Upper lobe of left lung (tissue), 6 donors: Measurements from ENCODE around the gene PAPSS2. TPM values are rescaled to one million over a fixed set of nuclear protein-coding genes. Genes with fewer than 3 reads are reported as not detected.
"Not testable (repeated sequence)": the region's sequence is repeated elsewhere in the genome, so short reads cannot be mapped to it uniquely, and the experiment has no call there.

Experiments
- ATAC-seq, 2 donors: fragments of 200-7000 bp; cut with Tn5 transposase; one replicate each; pipeline ENCODE4 v1.9.1; 2022; ENCODE audit warnings: mild to moderate bottlenecking in 2 of 2, moderate library complexity in 2 of 2; ENCODE audit not compliant: low FRiP score in 2 of 2
- DNase-seq, 2 donors: peaks; one replicate each; pipeline ENCODE4 v3.0.0-alpha.2; 2019 to 2020
- H3K27ac ChIP-seq, 4 donors: fragments of 200-600 bp; sonication (generic); one replicate each; pipeline ENCODE4 v1.5.1; 2016 to 2019
- H3K27me3 ChIP-seq, 4 donors: fragments of 200-600 bp; sonication (generic); one replicate each; pipeline ENCODE4 v1.5.1; 2017 to 2019
- H3K36me3 ChIP-seq, 4 donors: fragments of 200-600 bp; sonication (generic); one replicate each; pipeline ENCODE4 v1.5.1; 2016 to 2019
- H3K4me1 ChIP-seq, 4 donors: fragments of 200-600 bp; sonication (generic); one replicate each; pipeline ENCODE4 v1.5.1; 2018 to 2019
- H3K4me3 ChIP-seq, 4 donors: fragments of 200-600 bp; sonication (generic); one replicate each; pipeline ENCODE4 v1.5.1; 2017 to 2019; ENCODE audit warnings: mild to moderate bottlenecking in 2 of 4, moderate library complexity in 1 of 4
- H3K9me3 ChIP-seq, 4 donors: fragments of 200-600 bp; sonication (generic); one replicate each; pipeline ENCODE4 v1.5.1; 2018 to 2019
- CTCF ChIP-seq, 6 experiments: fragments of 450-650 bp in 4 of 6; fragments of 200-600 bp in 2 of 6; sonication (generic) in 2 of 6; IDR thresholded peaks; one replicate each; pipeline ENCODE4 v1.5.1; 2016 to 2019; ENCODE audit warnings: antibody characterized with exemption in 6 of 6
- EP300 ChIP-seq, 4 donors: sonication (generic); formaldehyde crosslinking; IDR thresholded peaks; one replicate each; pipeline ENCODE4 v1.5.1; 2017; ENCODE audit warnings: antibody characterized with exemption in 4 of 4, control low read depth in 2 of 4
- POLR2A ChIP-seq, 4 donors: fragments of 450-650 bp; IDR thresholded peaks; one replicate each; pipeline ENCODE4 v1.5.1; 2016 to 2017; ENCODE audit warnings: antibody characterized with exemption in 4 of 4, mild to moderate bottlenecking in 2 of 4
- POLR2AphosphoS5 ChIP-seq, 2 donors: sonication (generic); formaldehyde crosslinking; IDR thresholded peaks; one replicate each; pipeline ENCODE4 v1.5.1; 2017; ENCODE audit warnings: antibody characterized with exemption in 2 of 2
- WGBS, 2 donors: methylation state at CpG; one replicate each; pipeline ENCODE4 v1.1.5; 2017 to 2018; 5-methylcytosine and 5-hydroxymethylcytosine counted together
- total RNA-seq, 6 donors: library from RNA; depleted of rRNA in 4 of 6; stranded (reverse); fragments of >200 nt in 4 of 6; gene quantifications; one replicate each; pipeline versions ENCODE4 v1.1.0 to v1.2.1, GENCODE V29; 2016 to 2021
- donor health status: DM: no; HTN: no; CAD: no; lungs with moderate emphysema.
- donor health status: DM: no; HTN: yes; CAD: no; lungs with severe emphysema.

PAPSS2 gene
- total RNA-seq, 6 donors from 2014 or later = 48.2 to 217 (median 159) TPM

- no peak for ATAC-seq
- Histone ChIP-seq H3K4me3 (no peak overlapping the region), H3K27me3 (no peaks in the 10 kb centered on the region), H3K4me1 (peaks cover 10 to 33% (median 20%) of the 10 kb centered on the region in 4 donors), H3K36me3 (peaks cover 0 to 38% (median 10%) of the 10 kb centered on the region in 4 donors), H3K27ac (no peak overlapping the region), H3K9me3 (no peaks in the 10 kb centered on the region)
- no peak for TF ChIP-seq CTCF (IDR thresholded peaks at IDR 0.05)
- no peak for DNase-seq
- WGBS, 2 donors = 95 to 98% methylated on average over 5 of the region's 5 CpGs
These were observed 65.1 kb downstream of the PAPSS2 start for GRCh38 chr10:87724789-87725188.

DNA sequence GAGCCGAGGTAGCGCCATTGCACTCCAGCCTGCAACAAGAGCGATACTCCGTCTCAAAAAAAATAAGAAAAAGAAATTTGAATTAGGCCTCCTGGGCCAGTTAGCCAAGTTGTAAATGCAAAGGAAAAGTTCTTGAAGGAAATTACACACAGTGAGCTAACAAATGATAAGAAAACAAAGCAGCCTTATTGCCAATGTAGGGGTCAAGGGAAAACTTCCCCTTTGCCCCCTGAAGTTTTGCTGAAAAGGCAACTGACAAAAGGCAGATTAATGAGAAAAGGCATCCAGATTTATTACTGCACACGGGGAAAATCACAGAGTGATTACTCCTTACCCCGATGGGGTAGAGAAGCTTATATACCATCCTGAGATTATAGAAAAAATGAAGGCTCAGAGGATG, 70.3 kb downstream of the PAPSS2 start:
- ATAC-seq = no peak
- peak overlapping the region in 1 of 4 donors; percentile 23 for H3K27ac ChIP-seq
- 80 to 84% methylated on average over 6 of the region's 6 CpGs for WGBS, 2 donors

GRCh38 chr10:87733081-87733480, 73.4 kb downstream of the PAPSS2 start:
- TF ChIP-seq POLR2AphosphoS5 (IDR thresholded peaks at IDR 0.05) (no peak), EP300 (IDR thresholded peaks at IDR 0.05) (no peak), POLR2A (IDR thresholded peaks at IDR 0.05) (no peak), CTCF (IDR thresholded peaks at IDR 0.05) (no peak)
- no peak overlapping the region for H3K27ac ChIP-seq
- WGBS, 2 donors = 75 to 78% methylated on average over 5 of the region's 5 CpGs
- DNase-seq (no peak), ATAC-seq (no peak)
- H3K4me3 ChIP-seq = no peak overlapping the region
- H3K36me3 ChIP-seq = peaks cover 0 to 58% (median 2%) of the 10 kb centered on the region in 4 donors
- H3K9me3 ChIP-seq = no peaks in the 10 kb centered on the region
- peaks cover 7 to 16% (median 10%) of the 10 kb centered on the region in 4 donors for H3K4me1 ChIP-seq
- H3K27me3 ChIP-seq = no peaks in the 10 kb centered on the region

More for the DNA sequence above, 70.3 kb downstream of the PAPSS2 start:
- H3K27me3 ChIP-seq = no peaks in the 10 kb centered on the region
- DNase-seq = no peak
- no peaks in the 10 kb centered on the region for H3K9me3 ChIP-seq
- H3K4me3 ChIP-seq = no peak overlapping the region
- TF ChIP-seq EP300 (IDR thresholded peaks at IDR 0.05) = no peak
- TF ChIP-seq CTCF (IDR thresholded peaks at IDR 0.05) = no peak
- no peak for TF ChIP-seq POLR2AphosphoS5 (IDR thresholded peaks at IDR 0.05)
- no peak for TF ChIP-seq POLR2A (IDR thresholded peaks at IDR 0.05)
- peaks cover 4 to 15% (median 6%) of the 10 kb centered on the region in 4 donors for H3K4me1 ChIP-seq
- H3K36me3 ChIP-seq = peaks cover 0 to 71% (median 11%) of the 10 kb centered on the region in 4 donors

GRCh38 chr10:87734987-87735827, 75.5 kb downstream of the PAPSS2 start:
- Histone ChIP-seq H3K4me1 (peaks cover 7 to 16% (median 10%) of the 10 kb centered on the region in 4 donors), H3K27ac (peak overlapping the region; percentile 21 to 48 (median 39)), H3K27me3 (no peaks in the 10 kb centered on the region), H3K9me3 (no peaks in the 10 kb centered on the region), H3K36me3 (peaks cover 0 to 44% (median 2%) of the 10 kb centered on the region in 4 donors), H3K4me3 (no peak overlapping the region)
- peak; percentile 65 to 85 for ATAC-seq
- no peak for DNase-seq
- WGBS, 2 donors = 36 to 41% methylated on average over 7 of the region's 7 CpGs
- TF ChIP-seq EP300 (IDR thresholded peaks at IDR 0.05) = no peak
- TF ChIP-seq POLR2A (IDR thresholded peaks at IDR 0.05) = no peak
- TF ChIP-seq CTCF (IDR thresholded peaks at IDR 0.05) = peak; percentile 63 to 79 (median 74)
- no peak for TF ChIP-seq POLR2AphosphoS5 (IDR thresholded peaks at IDR 0.05)

DNA sequence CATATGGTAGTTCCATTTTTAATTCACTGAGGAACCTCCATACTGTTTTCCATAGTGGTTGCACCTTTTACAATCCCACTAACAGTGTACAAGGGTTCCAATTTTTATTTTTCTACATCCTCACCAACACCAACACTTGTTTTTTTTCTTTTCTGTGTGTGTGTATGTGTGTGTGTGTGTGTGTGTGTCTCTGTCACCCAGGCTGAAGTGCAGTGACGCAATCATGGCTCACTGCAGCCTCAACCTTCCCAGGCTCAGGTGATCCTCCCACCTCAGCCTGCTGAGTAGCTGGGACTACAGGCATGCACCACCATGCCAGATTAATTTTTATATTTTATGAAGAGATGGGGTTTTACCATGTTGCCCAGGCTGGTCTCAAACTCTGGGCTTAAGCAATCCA, 78.6 kb downstream of the PAPSS2 start:
- not testable (repeated sequence) for H3K27me3 ChIP-seq, H3K27ac ChIP-seq, ATAC-seq, H3K4me3 ChIP-seq, H3K9me3 ChIP-seq
- peak in 1 of 2 donors; percentile 42 for DNase-seq
- Histone ChIP-seq H3K36me3 (peaks cover 0 to 42% (median 6%) of the 10 kb centered on the region in 4 donors), H3K4me1 (peaks cover 9 to 19% (median 16%) of the 10 kb centered on the region in 4 donors)
- WGBS, 2 donors = 88 to 100% methylated on average over 1 of the region's 1 CpG
